HUDEP-2 (cell line): ENCODE results near the gene TMEM132C.

Experiments
- DNase-seq, 76 experiments: peaks; one replicate each; lab custom pipeline; 2025; ENCODE audit not compliant: unreplicated experiment in 76 of 76; lab: John Stamatoyannopoulos, UW

Gene TMEM132C

DNA sequence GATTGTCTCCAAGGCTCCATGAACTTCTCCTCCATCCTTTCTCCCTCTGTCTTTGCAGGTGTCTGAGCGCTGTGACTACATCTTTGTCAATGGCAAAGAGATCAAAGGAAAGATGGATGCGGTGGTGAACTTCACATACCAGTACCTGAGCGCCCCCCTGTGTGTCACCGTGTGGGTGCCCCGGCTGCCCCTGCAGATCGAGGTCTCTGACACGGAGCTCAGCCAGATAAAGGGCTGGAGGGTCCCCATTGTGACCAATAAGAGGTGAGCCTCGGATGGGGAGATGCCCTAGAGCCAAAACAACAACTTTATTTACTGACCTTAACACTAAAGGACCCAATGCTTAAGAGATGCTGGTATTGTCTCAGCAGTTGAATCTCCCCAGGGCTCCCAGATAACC is 426.8 kb downstream of the TMEM132C start:
- no peak for DNase-seq

DNA sequence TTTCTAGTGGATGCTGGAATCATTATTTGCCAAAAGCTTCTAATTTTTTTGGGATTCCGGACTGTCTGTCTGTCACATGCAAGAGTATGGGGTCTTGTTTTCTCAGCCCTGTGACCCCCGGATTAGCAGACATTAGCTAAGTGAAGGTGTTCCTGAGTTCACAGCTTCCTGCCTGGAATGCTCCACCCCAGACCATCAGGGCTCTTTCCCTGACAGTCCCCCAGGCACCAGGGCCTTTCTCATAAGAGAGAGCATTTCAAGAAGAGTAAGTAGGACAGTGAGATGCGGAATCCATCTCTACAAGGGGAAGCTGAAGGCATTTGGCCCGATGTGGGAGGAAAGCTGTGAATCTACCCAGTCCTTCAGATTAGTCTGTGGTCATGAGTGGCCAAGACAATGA is 427.5 kb downstream of the TMEM132C start:
- DNase-seq: no peak

DNA sequence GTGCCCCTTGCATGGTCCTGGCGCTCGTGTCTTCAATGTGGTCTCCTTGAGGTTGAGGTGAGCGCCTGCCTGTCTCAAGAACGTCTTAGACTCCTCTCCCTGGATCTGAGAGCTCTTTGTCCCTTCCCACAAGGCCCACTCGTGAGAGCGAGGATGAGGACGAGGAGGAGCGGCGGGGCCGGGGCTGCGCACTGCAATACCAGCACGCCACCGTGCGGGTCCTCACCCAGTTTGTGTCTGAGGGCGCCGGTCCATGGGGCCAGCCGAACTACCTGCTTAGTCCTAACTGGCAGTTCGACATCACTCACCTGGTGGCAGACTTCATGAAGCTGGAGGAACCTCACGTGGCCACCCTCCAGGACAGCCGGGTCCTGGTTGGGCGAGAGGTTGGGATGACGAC is 428.7 kb downstream of the TMEM132C start:
- DNase-seq: no peak

DNA sequence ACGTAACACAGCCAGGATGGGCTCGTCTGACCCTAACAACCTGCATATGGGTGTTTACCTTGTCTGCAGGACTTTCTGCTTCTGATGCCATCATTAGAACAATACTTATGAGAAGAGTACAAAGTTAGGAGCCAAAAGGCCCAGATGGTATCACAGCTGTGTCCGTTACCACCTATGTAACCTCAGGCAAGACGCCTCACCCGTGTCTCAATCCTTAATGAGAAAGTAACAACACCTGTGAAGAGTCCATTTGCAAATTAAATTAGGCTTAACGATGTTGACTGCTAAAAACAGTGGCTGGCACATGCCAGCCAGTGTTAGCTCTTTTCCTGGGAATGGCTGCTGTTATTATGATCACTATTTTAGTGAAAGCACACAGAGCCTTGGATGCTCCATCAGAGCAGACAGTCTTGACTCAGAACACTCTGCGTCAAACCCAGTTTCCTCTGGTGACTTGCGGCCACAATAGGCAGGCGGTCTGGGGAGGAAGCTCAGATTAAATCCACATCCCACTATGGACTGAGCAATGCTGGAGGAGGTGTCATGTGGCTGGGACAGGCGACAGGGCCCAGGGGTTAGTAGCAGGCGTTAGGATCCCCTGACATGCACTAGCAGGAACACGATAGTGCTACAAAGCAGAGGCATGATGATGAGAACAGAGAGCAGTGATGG is 431.5 kb downstream of the TMEM132C start:
- no peak for DNase-seq

DNA sequence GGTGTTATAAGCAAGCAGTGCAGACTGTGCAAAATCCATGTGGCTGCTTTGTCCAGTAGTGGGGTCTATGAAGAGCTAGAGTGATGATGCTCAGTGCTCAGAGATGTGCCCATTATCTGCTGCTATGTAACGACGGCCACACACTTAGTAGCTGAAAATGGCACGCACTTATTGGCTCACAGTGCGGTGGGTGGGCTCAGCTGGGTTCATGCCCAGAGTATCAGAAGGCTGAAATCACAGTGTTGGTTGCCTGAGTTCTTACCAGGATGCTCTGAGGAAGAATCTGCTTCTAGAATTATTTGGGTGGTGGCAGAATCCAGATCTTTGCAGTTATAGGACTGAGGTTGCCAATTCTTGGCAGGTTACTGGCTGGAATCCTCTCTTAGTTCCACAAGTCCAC is 432.1 kb downstream of the TMEM132C start:
- DNase-seq: no peak

DNA sequence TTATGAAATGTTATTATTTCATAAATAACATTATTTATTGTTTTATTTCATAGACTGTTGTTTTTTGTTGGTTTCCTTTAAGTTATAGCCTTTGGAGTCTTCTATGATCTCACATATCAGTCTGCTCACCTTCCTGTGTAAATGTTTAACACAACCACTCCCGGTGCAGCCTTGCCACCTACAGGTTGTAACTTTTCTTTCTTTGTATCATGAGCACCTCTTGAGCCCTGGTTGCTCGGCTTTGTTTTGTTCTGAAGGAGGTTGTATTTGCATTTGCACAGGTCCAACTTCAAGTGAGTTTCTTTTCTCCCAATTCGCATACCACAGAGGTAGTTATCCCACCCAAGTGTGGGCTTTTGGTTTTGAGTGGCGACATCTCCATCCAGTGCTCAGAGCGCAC is 435.4 kb downstream of the TMEM132C start:
- DNase-seq: no peak

DNA sequence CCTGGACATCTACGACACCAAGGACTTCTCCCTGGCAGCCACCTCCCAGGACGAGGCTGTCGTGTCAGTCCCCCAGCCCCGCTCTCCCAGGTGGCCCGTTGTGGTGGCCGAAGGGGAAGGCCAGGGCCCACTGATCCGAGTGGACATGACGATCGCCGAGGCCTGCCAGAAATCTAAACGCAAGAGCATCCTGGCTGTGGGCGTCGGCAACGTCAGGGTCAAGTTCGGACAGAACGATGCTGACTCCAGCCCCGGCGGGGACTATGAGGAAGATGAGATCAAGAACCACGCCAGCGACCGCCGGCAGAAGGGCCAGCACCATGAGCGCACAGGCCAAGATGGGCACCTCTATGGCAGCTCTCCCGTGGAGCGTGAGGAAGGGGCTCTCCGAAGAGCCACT is 438.2 kb downstream of the TMEM132C start:
- DNase-seq: no peak

DNA sequence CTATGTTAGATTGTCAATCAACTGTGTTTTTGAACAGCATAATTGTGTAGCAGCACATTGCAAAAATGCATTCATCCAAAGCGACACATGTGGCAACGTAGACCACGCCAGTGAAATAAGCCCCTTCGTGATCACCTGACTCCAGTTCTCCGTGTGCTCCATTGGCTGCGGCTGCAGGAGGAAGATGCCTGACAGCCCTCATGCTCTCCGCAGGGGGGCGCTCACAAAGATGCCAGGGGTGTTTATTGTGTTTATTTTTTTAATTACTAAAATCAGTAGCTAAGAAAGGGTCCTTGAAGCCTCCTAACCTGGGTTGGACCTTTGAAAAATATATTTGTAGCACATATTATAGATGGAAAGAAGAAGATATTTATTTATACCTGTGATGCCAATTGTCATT is 440.5 kb downstream of the TMEM132C start:
- no peak for DNase-seq

DNA sequence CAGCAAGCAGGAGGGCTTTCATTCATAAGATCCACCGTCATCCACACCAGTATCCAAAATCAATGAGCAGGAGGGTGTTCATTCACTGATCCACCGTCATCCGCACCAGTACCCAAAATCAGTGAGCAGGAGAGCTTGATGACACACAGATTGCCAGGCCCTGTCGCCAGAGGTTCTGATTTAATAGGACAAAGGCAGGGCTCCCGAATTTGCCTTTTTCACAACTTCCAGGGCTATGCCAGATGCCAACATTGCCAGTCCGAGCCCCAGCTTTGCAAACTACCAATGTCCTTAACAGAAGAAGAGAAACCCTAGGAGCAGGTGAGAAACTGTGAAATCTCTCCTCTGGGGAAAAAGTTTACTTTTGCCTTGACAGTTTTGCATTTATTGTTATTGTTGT is 441.8 kb downstream of the TMEM132C start:
- DNase-seq: no peak

DNA sequence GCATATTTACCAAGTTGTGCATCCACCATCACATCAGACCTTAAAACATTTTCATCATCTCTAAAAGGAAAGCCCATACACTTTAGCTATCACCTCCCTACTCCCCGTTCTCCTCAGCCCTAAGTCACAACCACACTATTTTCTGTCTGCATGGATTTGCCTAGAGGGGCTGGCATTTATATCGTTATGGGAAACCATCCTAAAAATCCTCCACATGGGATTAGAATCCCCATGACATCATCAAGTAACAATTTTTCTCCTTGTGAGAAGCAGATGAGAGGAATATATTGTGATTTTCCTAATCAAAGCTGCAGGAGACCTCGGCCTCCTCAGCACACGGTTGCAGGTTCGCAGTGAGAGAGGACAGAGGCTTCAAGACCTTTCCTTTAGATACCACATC is 442.7 kb downstream of the TMEM132C start:
- DNase-seq: no peak

DNA sequence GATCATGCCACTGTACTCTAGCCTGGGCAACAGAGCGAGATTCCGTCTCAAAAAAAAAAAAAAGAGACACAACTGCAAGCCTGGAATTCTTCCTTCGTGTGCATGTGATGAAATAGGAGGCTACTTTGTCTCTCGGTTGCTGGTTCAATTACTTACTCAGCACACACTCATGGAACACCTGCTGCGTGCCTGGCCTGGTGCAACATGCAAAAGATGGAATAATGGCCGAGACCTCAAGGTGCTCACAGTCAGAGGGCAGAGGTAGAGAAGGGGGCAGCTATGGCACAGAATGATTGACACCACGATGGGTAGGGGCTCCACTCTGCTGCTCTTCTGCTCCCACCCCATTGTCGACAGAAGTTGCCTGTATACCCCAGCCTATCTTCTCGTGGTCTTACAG is 444.5 kb downstream of the TMEM132C start:
- DNase-seq: no peak

DNA sequence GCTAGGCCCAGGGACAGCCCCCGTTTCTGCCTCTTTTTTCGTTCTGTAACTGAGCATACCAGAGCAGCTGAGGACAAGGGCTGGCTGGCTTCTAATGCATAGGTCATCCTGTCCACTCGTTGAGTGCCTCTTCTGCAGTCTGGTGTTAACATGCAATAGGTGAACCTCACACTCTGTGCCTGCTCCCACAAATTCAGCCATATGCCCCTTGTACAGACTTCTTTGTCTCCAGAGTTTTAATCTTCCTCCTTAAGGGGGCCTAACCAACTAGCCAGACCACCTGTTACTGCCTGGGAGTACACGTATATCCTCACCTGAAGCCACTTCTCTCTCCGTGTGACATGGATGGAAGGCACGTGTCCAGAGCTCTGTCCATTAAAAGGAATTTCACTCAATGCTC is 445.7 kb downstream of the TMEM132C start:
- no peak for DNase-seq

DNA sequence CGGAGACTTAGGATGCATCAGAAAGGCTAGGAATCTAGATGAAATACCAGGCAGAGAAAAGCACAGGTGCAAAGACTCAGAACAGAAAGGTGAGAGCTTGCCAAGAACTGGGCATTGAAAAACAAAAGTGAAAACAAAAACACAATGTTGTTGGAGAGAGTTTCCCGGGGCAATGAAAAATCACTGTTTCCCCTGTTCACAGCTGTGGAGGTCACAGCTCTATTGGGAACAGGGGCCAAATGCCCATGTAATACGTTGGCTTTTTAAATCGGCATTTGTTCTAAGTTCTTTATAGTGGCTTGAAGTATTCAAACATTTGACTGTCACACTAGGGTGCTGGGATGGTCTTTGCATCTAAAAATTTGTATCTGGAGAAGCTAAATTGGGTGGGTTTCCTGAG is 448.5 kb downstream of the TMEM132C start:
- no peak for DNase-seq

DNA sequence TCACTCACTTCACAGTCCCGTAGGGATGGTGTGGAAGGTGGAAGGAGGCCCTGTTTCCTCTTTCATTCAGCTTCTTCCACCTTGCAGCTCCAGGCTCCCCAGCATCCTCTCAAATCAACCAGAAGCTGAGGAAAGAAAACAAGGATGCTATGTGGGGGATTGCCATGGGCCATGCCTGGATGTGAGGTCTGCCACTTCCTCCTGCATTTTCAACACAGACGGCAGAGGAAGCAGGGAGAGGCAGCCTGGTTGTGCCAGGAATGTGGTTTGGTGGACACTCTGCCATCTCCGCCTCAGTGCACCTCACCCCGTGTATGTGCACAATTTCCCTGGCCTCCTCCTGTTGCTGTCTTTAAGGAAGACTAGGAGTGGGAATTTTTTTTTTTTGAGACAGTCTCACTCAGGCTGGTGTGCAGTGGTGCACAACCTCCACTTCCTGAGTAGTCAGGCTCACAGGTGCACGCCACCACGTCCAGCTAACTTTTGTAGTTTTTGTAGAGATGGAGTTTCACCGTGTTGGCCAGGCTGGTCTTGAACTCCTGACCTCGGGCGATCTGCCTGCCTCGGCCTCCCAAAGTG is 457.6 kb downstream of the TMEM132C start:
- DNase-seq: no peak

DNA sequence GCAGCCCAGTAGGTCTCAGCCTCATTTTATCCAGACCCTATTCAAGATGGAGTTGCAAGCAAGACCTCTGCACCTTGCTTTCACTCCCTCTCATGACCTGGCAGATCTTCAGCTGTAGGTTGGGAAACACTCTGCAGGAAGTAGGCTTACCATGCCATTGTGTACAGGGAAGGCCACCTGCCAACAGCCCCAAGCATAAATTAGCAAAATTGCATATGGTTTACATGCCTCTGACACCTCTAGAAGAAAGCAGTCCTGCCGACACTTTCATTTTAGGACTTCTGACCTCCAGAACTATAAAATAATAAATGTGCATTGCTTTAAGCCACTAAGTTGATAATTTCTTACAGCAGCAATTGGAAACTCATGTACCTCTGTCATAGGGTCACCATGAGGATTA is 459.9 kb downstream of the TMEM132C start:
- DNase-seq: no peak

DNA sequence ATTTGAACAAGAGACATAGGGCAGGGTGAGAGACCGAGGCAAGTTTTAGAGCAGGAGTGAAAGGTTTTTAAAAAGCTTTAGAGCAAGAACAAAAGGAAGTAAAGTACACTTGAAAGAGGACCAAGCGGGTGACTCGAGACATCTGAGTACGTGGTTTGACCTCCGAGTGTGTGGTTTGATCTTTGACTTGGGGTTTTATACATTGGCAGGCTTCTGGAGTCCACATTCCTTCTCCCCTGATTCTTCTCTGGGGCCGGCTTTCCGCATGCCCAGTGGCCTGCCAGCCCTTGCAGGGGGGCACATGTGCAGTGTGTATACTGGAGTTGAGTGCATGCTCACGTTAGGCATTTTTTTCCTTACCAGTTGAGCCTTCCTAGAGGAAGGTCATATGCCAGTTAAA is 460.5 kb downstream of the TMEM132C start:
- no peak for DNase-seq

DNA sequence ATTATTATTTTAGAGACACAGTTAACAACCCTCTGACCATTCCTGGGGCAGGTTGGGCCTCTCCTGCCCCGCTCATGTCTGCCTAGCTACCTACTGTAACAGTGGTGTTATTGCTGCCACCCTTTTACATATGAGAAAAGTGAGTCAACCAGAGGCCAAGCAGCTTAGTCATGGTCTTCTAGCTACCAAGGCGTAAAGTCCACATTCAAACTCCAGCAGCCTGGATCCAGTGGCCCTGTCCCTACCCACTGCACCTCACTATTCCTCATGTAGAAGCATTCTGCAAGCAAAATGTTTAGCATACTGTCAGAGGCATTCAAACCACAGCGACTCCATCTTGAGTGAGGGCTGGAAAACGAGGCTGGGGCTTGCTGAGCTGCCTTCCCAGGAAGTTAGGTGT is 461.0 kb downstream of the TMEM132C start:
- DNase-seq: no peak

DNA sequence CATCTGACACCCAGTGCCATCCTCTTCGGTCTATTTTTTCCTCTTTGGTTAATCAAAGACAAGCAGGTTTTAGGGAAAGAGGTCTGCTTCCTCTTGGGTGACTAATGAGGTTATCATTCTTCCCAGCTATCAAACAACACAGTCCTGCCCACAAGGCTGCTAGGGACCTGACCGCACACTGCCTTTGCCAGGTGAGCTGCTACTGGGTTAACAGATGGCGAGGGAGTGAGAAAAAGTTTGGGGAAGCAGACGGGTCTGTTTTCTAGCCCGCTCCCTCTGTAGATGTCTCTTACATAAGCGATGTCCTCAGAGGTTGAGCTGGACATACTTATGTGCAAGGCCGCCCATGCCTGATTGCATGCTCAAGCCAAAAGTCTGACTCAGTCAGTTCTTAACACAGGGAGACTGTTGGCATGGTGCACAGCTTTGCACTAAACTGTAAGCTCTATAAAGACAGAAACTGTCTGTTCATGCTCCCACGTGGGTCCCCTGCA is 462.7 kb downstream of the TMEM132C start:
- DNase-seq: no peak

DNA sequence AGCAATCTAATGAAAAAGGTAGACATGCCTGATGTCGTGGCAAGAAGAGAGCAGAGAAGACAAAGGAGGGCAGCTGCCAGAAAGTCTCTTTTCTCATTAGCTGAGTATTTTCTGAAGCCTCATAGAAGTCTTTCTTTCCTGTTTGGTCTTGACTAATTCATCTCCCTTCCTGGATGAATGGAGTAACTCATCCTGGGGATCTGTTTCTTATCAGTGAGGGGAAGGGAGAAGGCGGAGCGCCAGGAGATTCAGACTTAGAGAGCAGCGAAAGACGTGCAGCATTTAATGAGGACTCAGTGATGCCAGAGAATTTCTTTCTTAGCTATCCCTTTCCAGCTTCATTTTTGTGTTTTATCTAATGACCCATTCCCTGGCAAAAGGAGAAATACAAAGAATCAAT is 467.4 kb downstream of the TMEM132C start:
- DNase-seq: no peak

DNA sequence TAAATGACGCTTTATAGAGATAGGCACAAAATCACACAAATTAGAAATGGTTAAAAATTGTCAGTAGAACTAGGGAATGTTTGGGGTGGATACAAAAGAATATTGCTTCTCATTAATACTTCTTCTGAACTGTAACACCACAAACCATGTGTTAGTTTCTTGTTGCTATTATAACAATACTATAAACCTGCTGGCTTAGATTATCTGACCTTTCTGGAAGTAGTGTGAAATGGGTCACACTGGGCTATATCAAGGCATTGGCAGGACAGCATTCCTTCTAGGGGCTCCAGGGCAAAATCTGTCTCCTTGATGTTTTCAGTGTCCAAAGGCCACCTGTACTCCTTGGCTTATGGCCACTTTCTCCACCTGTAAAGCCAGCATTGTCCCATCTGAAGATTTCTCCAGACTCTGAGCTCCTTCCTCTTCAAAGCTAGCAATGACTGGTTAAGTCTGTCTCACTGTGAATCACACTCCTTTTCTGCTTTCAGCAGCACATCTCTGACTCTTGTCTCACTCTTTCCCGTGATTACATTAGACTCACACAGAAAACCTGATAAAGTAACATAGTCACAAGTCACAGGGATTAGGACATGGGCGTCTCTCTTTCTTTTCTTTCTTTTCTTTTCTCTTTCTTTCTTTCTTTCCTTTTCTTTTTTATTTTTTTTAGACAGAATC is 470.5 kb downstream of the TMEM132C start:
- DNase-seq: no peak

DNA sequence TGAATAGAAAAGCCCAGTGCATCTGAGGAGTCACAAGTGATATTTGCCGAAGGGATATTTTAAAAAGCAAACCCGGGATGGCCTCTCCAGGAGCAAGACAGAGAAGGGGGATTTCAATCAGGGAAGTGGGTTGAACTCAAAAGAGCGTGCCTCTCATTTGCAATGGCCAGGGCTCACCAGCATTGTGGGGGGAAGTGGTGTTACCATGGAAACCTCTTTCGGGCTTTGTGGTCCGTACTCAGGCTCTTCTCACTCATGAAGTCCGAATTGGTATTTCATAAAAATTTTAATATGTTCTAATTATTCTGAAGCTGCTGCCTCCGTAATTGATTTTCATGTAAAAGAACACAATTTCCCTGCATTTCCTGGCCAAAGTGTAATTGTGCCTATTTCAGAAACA is 476.9 kb downstream of the TMEM132C start:
- DNase-seq: no peak
